Activated effector memory CD4-positive, alpha-beta T cell treated with Interleukin-2 at 50 U/mL for 16 hours (primary cell): ENCODE measurements around the gene TWNK.
A peak's percentile ranks its signal among the peaks of the same experiment; 100 is the strongest.
"Not testable (repeated sequence)": the region's sequence is repeated elsewhere in the genome, so short reads cannot be mapped to it uniquely, and the experiment has no call there.

Experiments used
- DNase-seq: peaks from one replicate; pipeline ENCODE4 v3.0.0-alpha.2; 2020

TWNK gene

GRCh38 chr10:101031796-101032636 lies 44.7 kb downstream of the TWNK start:
- peak; percentile 70 for DNase-seq

GRCh38 chr10:101032637-101033224 lies 45.4 kb downstream of the TWNK start:
- DNase-seq: peak; percentile 40

- DNase-seq: no peak
These were observed 45.9 kb downstream of the TWNK start for GRCh38 chr10:101033276-101033675.

- DNase-seq: not testable (repeated sequence)
These were observed 47.1 kb downstream of the TWNK start for GRCh38 chr10:101034404-101034803.

DNA sequence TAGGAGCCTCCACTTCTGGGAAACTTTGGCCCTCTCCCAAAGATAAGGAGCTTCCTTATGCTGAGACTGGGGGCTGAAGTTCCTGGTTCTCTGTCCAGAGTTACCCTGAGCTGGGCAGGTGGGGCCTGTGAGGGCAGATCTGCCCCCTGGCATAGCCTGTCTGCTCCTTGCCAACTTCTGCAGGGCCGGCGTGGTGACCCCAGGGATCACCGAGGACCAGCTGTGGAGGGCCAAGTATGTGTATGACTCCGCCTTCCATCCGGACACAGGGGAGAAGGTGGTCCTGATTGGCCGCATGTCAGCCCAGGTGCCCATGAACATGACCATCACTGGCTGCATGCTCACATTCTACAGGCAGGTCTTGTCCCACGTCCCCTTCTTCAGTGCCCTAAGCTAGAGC lies 48.0 kb downstream of the TWNK start:
- no peak for DNase-seq

DNA sequence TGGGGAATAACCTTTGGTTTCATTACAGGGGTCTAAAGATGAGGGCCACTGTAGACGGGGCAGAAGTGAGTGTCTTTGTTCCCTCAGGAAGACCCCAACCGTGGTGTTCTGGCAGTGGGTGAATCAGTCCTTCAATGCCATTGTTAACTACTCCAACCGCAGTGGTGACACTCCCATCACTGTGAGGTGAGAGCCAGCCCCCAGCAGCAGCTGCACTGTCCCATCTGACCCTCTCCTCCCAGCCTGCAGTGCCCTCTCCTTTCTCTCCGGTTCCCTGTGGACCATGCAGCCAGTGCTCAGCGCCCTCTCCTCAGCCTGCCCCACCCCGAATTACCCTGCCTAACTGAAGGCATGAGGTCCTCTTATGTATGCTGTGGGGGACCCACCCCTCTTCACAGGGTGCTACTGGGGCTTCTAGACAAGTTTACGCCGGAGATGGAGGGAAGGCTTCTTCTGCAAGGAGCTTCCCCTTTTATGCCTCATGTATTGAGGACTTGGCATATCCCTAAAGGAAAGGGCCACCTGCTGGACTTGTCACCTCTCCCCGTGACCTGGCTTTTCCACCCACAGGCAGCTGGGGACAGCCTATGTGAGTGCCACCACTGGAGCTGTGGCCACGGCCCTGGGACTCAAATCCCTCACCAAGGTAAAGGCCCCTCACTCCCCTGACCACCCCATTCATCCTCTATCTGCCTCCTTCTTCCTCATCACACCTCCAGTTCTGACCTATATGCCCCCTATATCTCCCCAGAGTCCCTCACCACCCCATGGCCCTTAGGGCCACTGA lies 48.8 kb downstream of the TWNK start:
- DNase-seq: no peak

- no peak for DNase-seq
These were observed 49.4 kb downstream of the TWNK start for GRCh38 chr10:101036726-101037125.

GRCh38 chr10:101038484-101038883 lies 51.1 kb downstream of the TWNK start:
- no peak for DNase-seq

- no peak for DNase-seq
These were observed 52.7 kb downstream of the TWNK start for GRCh38 chr10:101040061-101040460.

GRCh38 chr10:101040851-101041250 lies 53.5 kb downstream of the TWNK start:
- DNase-seq: no peak

DNA sequence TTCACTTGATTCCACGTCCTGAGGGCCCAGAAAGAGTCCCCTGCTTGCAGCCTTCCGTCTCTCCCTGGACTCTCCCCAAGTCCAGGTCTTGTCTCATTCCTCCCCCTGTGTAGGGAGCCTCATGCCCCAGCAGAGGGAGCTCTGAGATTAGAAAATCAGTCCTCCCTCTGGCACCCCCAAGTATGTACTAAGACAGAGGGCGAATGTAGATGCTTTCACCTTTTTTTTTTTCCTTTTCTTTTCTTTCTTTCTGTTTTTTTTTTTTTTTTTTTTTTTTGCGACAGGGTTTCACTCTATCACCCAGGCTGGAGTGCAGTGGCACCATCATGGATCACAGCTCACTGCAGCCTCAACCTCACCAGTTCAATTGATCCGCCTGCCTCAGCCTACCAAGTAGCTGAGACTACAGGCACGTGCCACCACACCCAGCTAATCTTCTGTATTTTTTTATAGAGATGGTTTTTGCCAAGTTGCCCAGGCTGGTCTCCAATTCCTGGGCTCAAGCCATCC lies 54.0 kb downstream of the TWNK start:
- DNase-seq: peak; percentile 53

GRCh38 chr10:101042118-101042517 lies 54.8 kb downstream of the TWNK start:
- DNase-seq: no peak

DNA sequence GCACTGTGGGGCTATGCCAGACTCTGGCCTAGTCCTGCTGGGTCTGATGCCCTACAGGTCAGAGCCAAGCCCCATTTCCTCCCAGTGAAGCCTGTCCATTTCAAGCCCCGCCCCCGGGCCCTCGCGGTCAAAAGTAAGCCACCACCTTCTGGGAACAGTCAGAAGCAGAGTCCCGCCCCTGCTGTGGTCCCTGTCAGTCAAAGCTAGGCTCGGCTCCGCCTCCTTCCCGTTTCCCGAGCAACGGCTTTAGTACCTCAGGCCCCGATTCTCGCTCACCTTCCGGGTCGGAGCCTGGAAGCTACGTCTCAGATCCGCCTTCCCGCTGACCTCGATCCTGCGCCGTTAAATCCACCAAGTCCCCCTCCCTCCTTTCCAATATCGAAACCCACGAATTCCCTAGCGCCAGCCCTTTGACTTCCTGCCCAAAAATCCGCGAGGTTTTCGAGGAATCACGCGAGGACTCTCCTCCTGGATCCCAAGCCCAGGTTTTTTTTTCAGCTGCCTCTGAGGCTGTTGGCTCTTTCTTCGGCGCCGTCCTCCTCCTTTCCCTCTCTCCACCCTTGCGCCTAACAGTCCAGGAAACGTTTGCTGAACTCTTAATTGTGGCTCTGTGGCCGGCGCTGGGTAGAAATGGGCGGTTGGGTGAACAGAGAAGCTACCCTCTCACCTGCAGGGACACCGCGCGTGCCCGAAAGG lies 55.5 kb downstream of the TWNK start:
- peak; percentile 76 for DNase-seq

DNA sequence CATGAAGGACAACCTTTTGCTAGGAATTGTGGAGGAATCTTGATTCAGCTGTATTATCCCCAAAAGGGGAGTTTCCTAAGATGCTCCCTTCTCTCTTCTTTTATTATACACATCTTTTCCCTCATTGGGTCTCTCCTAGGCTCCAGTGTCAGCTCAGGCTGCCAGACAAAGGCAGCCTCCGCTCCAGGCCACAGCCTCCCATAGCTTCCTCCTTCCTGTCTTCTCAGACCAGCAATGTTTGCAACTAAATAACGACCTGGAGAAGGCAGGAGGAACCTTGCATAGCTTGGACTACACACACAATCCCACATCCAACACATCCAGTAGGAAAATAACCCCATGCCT lies 56.0 kb downstream of the TWNK start:
- DNase-seq: no peak
